ENCODE data around the gene PPP2R5C. TPM values are rescaled to one million over a fixed set of nuclear protein-coding genes. Genes with fewer than 3 reads are reported as not detected.

The PPP2R5C gene
- total RNA-seq, 1 experiment from 2014 or later = 80.3 TPM

- no TSS peak for BruUV-seq (replicated peaks)
- H3K27ac ChIP-seq (ENCODE audit: low read length) = no peak overlapping the region
- ChIA-PET CTCF (interaction anchor here (0.8 kb wide), 1 partner anchor 13 kb away, joined by 6 read pairs; no protein-coding TSS in a partner anchor), POLR2A (no interaction called here)
- DNase-seq (ENCODE audit: low read depth, low spot score) (no peak), ATAC-seq (no peak)
- no peaks in the 10 kb centered on the region for H3K9me3 ChIP-seq (ENCODE audit: control insufficient read depth, insufficient read depth, low read depth, low read length)
- no peaks in the 10 kb centered on the region for H3K27me3 ChIP-seq (ENCODE audit: control insufficient read depth, insufficient read depth, low read length)
- TF ChIP-seq POLR2AphosphoS5 (IDR thresholded peaks at IDR 0.05; ENCODE audit: low read depth, low read length) (no peak), CTCF (IDR thresholded peaks at IDR 0.05) (no peak), SIN3A (IDR thresholded peaks at IDR 0.05; ENCODE audit: borderline replicate concordance, insufficient read depth, low read depth, low read length) (no peak), TCF7L2 (IDR thresholded peaks at IDR 0.05; ENCODE audit: low read depth, low read length) (no peak)
- TF ChIP-seq, protein P1, sequence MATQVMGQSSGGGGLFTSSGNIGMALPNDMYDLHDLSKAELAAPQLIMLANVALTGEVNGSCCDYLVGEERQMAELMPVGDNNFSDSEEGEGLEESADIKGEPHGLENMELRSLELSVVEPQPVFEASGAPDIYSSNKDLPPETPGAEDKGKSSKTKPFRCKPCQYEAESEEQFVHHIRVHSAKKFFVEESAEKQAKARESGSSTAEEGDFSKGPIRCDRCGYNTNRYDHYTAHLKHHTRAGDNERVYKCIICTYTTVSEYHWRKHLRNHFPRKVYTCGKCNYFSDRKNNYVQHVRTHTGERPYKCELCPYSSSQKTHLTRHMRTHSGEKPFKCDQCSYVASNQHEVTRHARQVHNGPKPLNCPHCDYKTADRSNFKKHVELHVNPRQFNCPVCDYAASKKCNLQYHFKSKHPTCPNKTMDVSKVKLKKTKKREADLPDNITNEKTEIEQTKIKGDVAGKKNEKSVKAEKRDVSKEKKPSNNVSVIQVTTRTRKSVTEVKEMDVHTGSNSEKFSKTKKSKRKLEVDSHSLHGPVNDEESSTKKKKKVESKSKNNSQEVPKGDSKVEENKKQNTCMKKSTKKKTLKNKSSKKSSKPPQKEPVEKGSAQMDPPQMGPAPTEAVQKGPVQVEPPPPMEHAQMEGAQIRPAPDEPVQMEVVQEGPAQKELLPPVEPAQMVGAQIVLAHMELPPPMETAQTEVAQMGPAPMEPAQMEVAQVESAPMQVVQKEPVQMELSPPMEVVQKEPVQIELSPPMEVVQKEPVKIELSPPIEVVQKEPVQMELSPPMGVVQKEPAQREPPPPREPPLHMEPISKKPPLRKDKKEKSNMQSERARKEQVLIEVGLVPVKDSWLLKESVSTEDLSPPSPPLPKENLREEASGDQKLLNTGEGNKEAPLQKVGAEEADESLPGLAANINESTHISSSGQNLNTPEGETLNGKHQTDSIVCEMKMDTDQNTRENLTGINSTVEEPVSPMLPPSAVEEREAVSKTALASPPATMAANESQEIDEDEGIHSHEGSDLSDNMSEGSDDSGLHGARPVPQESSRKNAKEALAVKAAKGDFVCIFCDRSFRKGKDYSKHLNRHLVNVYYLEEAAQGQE (IDR thresholded peaks at IDR 0.05; ENCODE audit: insufficient read depth in 1 of 2, low read depth in 2 of 2, low read length in 1 of 2) = no peak
- in situ Hi-C loops (cut with HindIII; ENCODE audit: low pct_unique_long_range_greater_than_20kb, low sequenced_read_pairs) (no loop called here), intact Hi-C loops (cut with micrococcal nuclease; ENCODE audit: unreplicated experiment) (no loop called here)
- peaks cover 7% of the 10 kb centered on the region; the same call in 1 of the 2 replicates for H3K36me3 ChIP-seq (ENCODE audit: control insufficient read depth, insufficient read depth, low read length)
- no peak overlapping the region for H3K4me3 ChIP-seq (ENCODE audit: low read depth in 2 of 2, low read length in 2 of 2)
- peaks cover 3% of the 10 kb centered on the region for H3K4me1 ChIP-seq (ENCODE audit: control insufficient read depth, insufficient read depth, low read length)
Observed at GRCh38 chr14:101950516-101951215, 189.2 kb downstream of the PPP2R5C start.

GRCh38 chr14:101953151-101953550, 191.6 kb downstream of the PPP2R5C start:
- CTCF ChIA-PET = interaction anchor here (0.7 to 1.2 kb wide), 2 partner anchors 182 to 245 kb away, joined by 3 to 12 read pairs; no protein-coding TSS in a partner anchor
- Histone ChIP-seq H3K4me3 (ENCODE audit: low read depth in 2 of 2, low read length in 2 of 2) (no peak overlapping the region), H3K36me3 (ENCODE audit: control insufficient read depth, insufficient read depth, low read length) (peaks cover 5% of the 10 kb centered on the region; the same call in 1 of the 2 replicates), H3K27me3 (ENCODE audit: control insufficient read depth, insufficient read depth, low read length) (no peaks in the 10 kb centered on the region), H3K27ac (ENCODE audit: low read length) (no peak overlapping the region), H3K9me3 (ENCODE audit: control insufficient read depth, insufficient read depth, low read depth, low read length) (no peaks in the 10 kb centered on the region), H3K4me1 (ENCODE audit: control insufficient read depth, insufficient read depth, low read length) (peaks cover 3% of the 10 kb centered on the region)
- TF ChIP-seq SIN3A (IDR thresholded peaks at IDR 0.05; ENCODE audit: borderline replicate concordance, insufficient read depth, low read depth, low read length) (no peak), CTCF (IDR thresholded peaks at IDR 0.05) (no peak), POLR2AphosphoS5 (IDR thresholded peaks at IDR 0.05; ENCODE audit: low read depth, low read length) (no peak)
- no TSS peak for BruUV-seq (replicated peaks)
- POLR2A ChIA-PET = interaction anchor here (0.7 kb wide), 1 partner anchor 144 kb away, joined by 3 read pairs; no protein-coding TSS in a partner anchor
- DNase-seq (ENCODE audit: low read depth, low spot score) (no peak), ATAC-seq (no peak; the same call in 1 of the 2 replicates)
- intact Hi-C loops (cut with micrococcal nuclease; ENCODE audit: unreplicated experiment) (no loop called here), in situ Hi-C loops (cut with HindIII; ENCODE audit: low pct_unique_long_range_greater_than_20kb, low sequenced_read_pairs) (no loop called here)
